ENCODE data around the gene TRAM2. TPM values are rescaled to one million over a fixed set of nuclear protein-coding genes. Genes with fewer than 3 reads are reported as not detected.

TRAM2 gene
- total and polyA plus RNA-seq, 9 of the 15 experiments (the other 6 are each of a cell fraction or from before 2014, with no cell fraction given): 2.6 to 13.3 (median 8.9) TPM

DNA sequence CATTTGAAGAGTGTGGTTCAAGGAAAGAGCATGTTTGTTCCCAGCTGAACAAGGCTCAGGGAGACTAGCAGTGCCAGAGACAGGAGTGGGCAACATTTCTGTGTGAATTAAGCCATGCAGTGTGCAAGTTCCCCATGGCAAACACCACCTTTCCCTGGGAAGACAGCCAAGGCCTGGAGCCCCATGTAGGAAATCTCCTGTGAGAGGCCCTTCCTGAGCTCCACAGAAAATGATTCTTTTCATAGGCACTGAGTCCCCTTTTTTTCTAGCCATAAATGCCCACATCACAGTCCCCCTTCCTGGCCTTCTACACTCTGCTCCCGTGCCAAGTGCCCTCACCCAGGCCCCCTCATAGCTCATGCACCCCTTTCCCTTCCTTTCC is 11.8 kb upstream of the TRAM2 start:
- Histone ChIP-seq H2AFZ (ENCODE audit: low read depth, low read length) (no peak overlapping the region), H3K9me3 (replicated peaks; ENCODE audit: control insufficient read depth, insufficient read depth, low read depth, low read length) (no peaks in the 10 kb centered on the region), H3K27me3 (ENCODE audit: control insufficient read depth in 2 of 2, insufficient read depth in 2 of 2, low read length in 2 of 2) (no peaks in the 10 kb centered on the region; a peak in 1 of 5 replicates), H4K20me1 (replicated peaks; ENCODE audit: control insufficient read depth, insufficient read depth, low read length) (no peaks in the 10 kb centered on the region), H3K9ac (ENCODE audit: insufficient read depth in 1 of 2, low read depth in 2 of 2, low read length in 2 of 2) (no peak overlapping the region), H3K4me2 (ENCODE audit: insufficient read depth, low read length) (no peak overlapping the region), H3K79me2 (ENCODE audit: control insufficient read depth, insufficient read depth, low read length) (no peaks in the 10 kb centered on the region), H3K4me3 (no peak overlapping the region), H3K9me1 (ENCODE audit: control insufficient read depth, insufficient read depth, low read length) (no peaks in the 10 kb centered on the region), H3K4me1 (replicated peaks in 1 of 2; ENCODE audit: control insufficient read depth in 2 of 2, insufficient read depth in 2 of 2, low read length in 2 of 2) (no peaks in the 10 kb centered on the region; a peak in 1 of 5 replicates), H3K36me3 (ENCODE audit: control insufficient read depth, insufficient read depth, low read length) (no peaks in the 10 kb centered on the region), H3K27ac (ENCODE audit: extremely low read depth, low read depth, low read length) (no peak overlapping the region)
- ATAC-seq: no peak
- no peak for DNase-seq (ENCODE audit: extremely low read depth in 1 of 4, low spot score in 3 of 4)
- intact Hi-C loops (cut with micrococcal nuclease) (no loop called here), in situ Hi-C loops (cut with MboI) (no loop called here)
- FAIRE-seq: no peak
- TF ChIP-seq GTF2E2 (tag; IDR thresholded peaks at IDR 0.05) (no peak), NUFIP1 (IDR thresholded peaks at IDR 0.05; ENCODE audit: partially characterized antibody) (no peak), KLF13 (tag; IDR thresholded peaks at IDR 0.05; ENCODE audit: borderline replicate concordance, low read depth) (no peak), ZBTB7A (IDR thresholded peaks at IDR 0.05; ENCODE audit: borderline replicate concordance, control insufficient read depth, low read depth, low read length) (no peak), SIX5 (IDR thresholded peaks at IDR 0.05; ENCODE audit: borderline replicate concordance in 1 of 2, insufficient read depth in 1 of 2, low read depth in 1 of 2, low read length in 2 of 2) (no peak)
- WGBS (ENCODE audit: insufficient coverage, low coverage, missing lambda C conversion rate): 14% methylated on average over 1 of the region's 1 CpG
- ChIA-PET CTCF (ENCODE audit: low intra/inter-chr PET ratio) (no interaction called here), POLR2A (no interaction called here)
- BruUV-seq (replicated peaks): no TSS peak

DNA sequence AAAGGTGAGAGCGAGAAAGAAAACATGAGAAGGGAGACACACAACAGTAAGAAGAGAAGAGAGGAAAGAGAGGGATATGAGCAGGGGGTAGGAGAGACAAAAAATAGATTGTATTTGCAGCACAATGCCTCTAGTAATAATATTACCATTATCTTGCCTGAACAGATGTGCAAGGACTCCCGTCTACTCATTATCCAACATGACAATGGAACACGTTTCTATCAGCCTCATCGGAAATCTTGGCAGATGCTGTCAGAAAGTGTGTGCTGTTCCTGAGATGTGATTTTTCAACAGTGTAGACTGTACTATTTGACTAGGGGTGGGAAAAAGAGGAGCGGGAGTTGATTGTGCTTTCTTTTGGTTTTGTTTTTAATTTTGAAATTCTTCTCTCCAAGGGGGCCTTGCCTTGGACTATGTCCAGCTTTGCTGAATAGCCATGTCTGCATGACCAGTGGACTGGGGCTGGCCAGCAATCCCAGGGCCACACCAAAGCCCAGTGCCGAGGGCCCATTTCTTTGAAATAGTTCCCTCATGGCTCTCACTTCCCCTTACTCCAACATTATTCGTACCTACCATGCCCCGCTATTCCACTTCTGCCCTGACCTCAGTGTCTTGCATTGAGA is 11.3 kb upstream of the TRAM2 start:
- no peaks in the 10 kb centered on the region for H3K9me3 ChIP-seq (replicated peaks; ENCODE audit: control insufficient read depth, insufficient read depth, low read depth, low read length)
- ChIA-PET POLR2A (no interaction called here), CTCF (ENCODE audit: low intra/inter-chr PET ratio) (no interaction called here)
- no peaks in the 10 kb centered on the region for H4K20me1 ChIP-seq (replicated peaks; ENCODE audit: control insufficient read depth, insufficient read depth, low read length)
- DNase-seq (ENCODE audit: extremely low read depth in 1 of 4, low spot score in 3 of 4) (no peak), FAIRE-seq (no peak), ATAC-seq (no peak)
- no peak overlapping the region; a peak in 1 of 4 replicates for H3K9ac ChIP-seq (ENCODE audit: insufficient read depth in 1 of 2, low read depth in 2 of 2, low read length in 2 of 2)
- H3K79me2 ChIP-seq (ENCODE audit: control insufficient read depth, insufficient read depth, low read length): no peaks in the 10 kb centered on the region
- intact Hi-C loops (cut with micrococcal nuclease): no loop called here
- in situ Hi-C loops (cut with MboI): no loop called here
- H3K27me3 ChIP-seq (ENCODE audit: control insufficient read depth in 2 of 2, insufficient read depth in 2 of 2, low read length in 2 of 2): no peaks in the 10 kb centered on the region; a peak in 1 of 5 replicates
- no peak overlapping the region for H3K4me2 ChIP-seq (ENCODE audit: insufficient read depth, low read length)
- H3K4me3 ChIP-seq: no peak overlapping the region
- H3K9me1 ChIP-seq (ENCODE audit: control insufficient read depth, insufficient read depth, low read length): no peaks in the 10 kb centered on the region
- BruUV-seq (replicated peaks): no TSS peak
- H2AFZ ChIP-seq (ENCODE audit: low read depth, low read length): no peak overlapping the region
- no peak overlapping the region for H3K27ac ChIP-seq (ENCODE audit: extremely low read depth, low read depth, low read length)
- WGBS (ENCODE audit: insufficient coverage, low coverage, missing lambda C conversion rate): 26% methylated on average over 8 of the region's 8 CpGs
- H3K4me1 ChIP-seq (replicated peaks in 1 of 2; ENCODE audit: control insufficient read depth in 2 of 2, insufficient read depth in 2 of 2, low read length in 2 of 2): no peaks in the 10 kb centered on the region; a peak in 1 of 5 replicates
- no peaks in the 10 kb centered on the region for H3K36me3 ChIP-seq (ENCODE audit: control insufficient read depth, insufficient read depth, low read length)
- TF ChIP-seq NCOR1 (IDR thresholded peaks at IDR 0.05): peak; percentile 44
- TF ChIP-seq HDAC1 (IDR thresholded peaks at IDR 0.05): 0 out of 4 replicates have a peak, but pooled peaks of 1 of the 2 experiments have one; percentile 36
- TF ChIP-seq SOX6 (IDR thresholded peaks at IDR 0.05): peak; percentile 90
- TF ChIP-seq KDM1A (IDR thresholded peaks at IDR 0.05): peak; percentile 74 to 81
- peak; percentile 55; the same call in 1 of the 2 replicates for TF ChIP-seq TEAD4 (IDR thresholded peaks at IDR 0.05; ENCODE audit: low read length)
- no peak for TF ChIP-seq TEAD4 (CRISPR knock-in tag; IDR thresholded peaks at IDR 0.05; ENCODE audit: borderline replicate concordance)
- TF ChIP-seq ZNF184 (CRISPR knock-in tag; IDR thresholded peaks at IDR 0.05): no peak
- TF ChIP-seq CREM (IDR thresholded peaks at IDR 0.05; ENCODE audit: low read depth): no peak
- peak; percentile 53 for TF ChIP-seq TCF3 (CRISPR knock-in tag; IDR thresholded peaks at IDR 0.05)
- no peak for TF ChIP-seq POLR2AphosphoS5 (IDR thresholded peaks at IDR 0.05; ENCODE audit: control insufficient read depth, insufficient read depth, low read depth, low read length)
- TF ChIP-seq MYNN (IDR thresholded peaks at IDR 0.05): no peak
- TF ChIP-seq MYNN (CRISPR knock-in tag; IDR thresholded peaks at IDR 0.05): no peak
